Body of pancreas (tissue), 4 donors: ENCODE results near the gene NSG1. TPM values are rescaled to one million over a fixed set of nuclear protein-coding genes. Genes with fewer than 3 reads are reported as not detected.

Source experiments
- ATAC-seq: fragments of 150-250 bp; one replicate; pipeline ENCODE4 v1.9.1; 2016
- DNase-seq, 4 donors: peaks; one replicate each; pipeline ENCODE4 v3.0.0-alpha.2; 2019
- H3K27ac ChIP-seq, 4 donors: fragments of 200-600 bp; sonication (generic); 1 replicate in 3 of 4; 2 replicates in 1 of 4; pipeline versions ENCODE4 v1.5.1 to v1.6.1; 2016 to 2019; ENCODE audit warnings: mild to moderate bottlenecking in 1 of 4, mixed read lengths in 1 of 4, moderate library complexity in 1 of 4
- H3K27me3 ChIP-seq, 2 donors: fragments of 200-600 bp; sonication (generic); one replicate each; pipeline ENCODE4 v1.6.0; 2016; ENCODE audit warnings: mild to moderate bottlenecking in 1 of 2
- H3K36me3 ChIP-seq, 2 donors: fragments of 200-600 bp; sonication (generic); replicated peaks in 1 of 2; 2 replicates each; pipeline ENCODE4 v1.5.1; 2016; ENCODE audit warnings: low read depth in 2 of 2; ENCODE audit not compliant: insufficient read depth in 1 of 2
- H3K4me1 ChIP-seq: fragments of 200-600 bp; sonication (generic); one replicate; pipeline ENCODE4 v1.6.0; 2016
- H3K4me3 ChIP-seq, 2 donors: fragments of 200-600 bp; sonication (generic); 1 replicate in 1 of 2; 2 replicates in 1 of 2; pipeline ENCODE4 v1.5.1; 2016 to 2019
- H3K9me3 ChIP-seq, 3 donors: fragments of 200-600 bp; sonication (generic); 1 replicate in 2 of 3; 2 replicates in 1 of 3; pipeline ENCODE4 v1.5.1; 2016
- CTCF ChIP-seq, 7 experiments: fragments of 450-650 bp in 4 of 7; fragments of 200-600 bp in 3 of 7; sonication (generic) in 3 of 7; IDR thresholded peaks; one replicate each; pipeline ENCODE4 v1.5.1; 2016 to 2019; ENCODE audit warnings: antibody characterized with exemption in 7 of 7
- POLR2A ChIP-seq, 3 donors: fragments of 450-650 bp; IDR thresholded peaks; one replicate each; pipeline ENCODE4 v1.6.1; 2016; ENCODE audit warnings: antibody characterized with exemption in 3 of 3, mild to moderate bottlenecking in 2 of 3
- WGBS, 2 donors: methylation state at CpG; one replicate each; pipeline ENCODE4 v1.1.5; 2017; 5-methylcytosine and 5-hydroxymethylcytosine counted together
- intact Hi-C: fragments of 100-400 bp; cut with DNase I; formaldehyde crosslinking; loops from one replicate; pipeline ENCODE4 v1.15.1; 2023
- total RNA-seq, 2 donors: library from RNA; depleted of rRNA; stranded (reverse); fragments of >200 nt; gene quantifications; one replicate each; pipeline ENCODE4 v1.1.0, GENCODE V29; 2016

The NSG1 gene
- total RNA-seq, 2 donors from 2014 or later = 0.78 to 1.3 TPM

- no peak for DNase-seq
- 71 to 78% methylated on average over 19 to 23 of the region's 23 CpGs for WGBS, 2 donors
These were observed 22.7 kb downstream of the NSG1 start for GRCh38 chr4:4409416-4410115.

GRCh38 chr4:4410271-4410670, 23.4 kb downstream of the NSG1 start:
- Histone ChIP-seq H3K4me3 (no peak overlapping the region), H3K27ac (no peak overlapping the region), H3K27me3 (no peaks in the 10 kb centered on the region), H3K9me3 (no peaks in the 10 kb centered on the region), H3K36me3 (no peaks in the 10 kb centered on the region), H3K4me1 (no peaks in the 10 kb centered on the region)
- WGBS, 2 donors = 69 to 74% methylated on average over 15 of the region's 15 CpGs
- intact Hi-C loops = no loop called here
- no peak for TF ChIP-seq POLR2A (IDR thresholded peaks at IDR 0.05)
- ATAC-seq (no peak), DNase-seq (no peak)

More at GRCh38 chr4:4409416-4410115, 22.7 kb downstream of the NSG1 start:
- no peaks in the 10 kb centered on the region for H3K9me3 ChIP-seq
- no peaks in the 10 kb centered on the region for H3K4me1 ChIP-seq
- ATAC-seq = no peak
- intact Hi-C loops = no loop called here
- TF ChIP-seq CTCF (IDR thresholded peaks at IDR 0.05) (no peak), POLR2A (IDR thresholded peaks at IDR 0.05) (no peak)
- no peaks in the 10 kb centered on the region for H3K36me3 ChIP-seq
- no peak overlapping the region for H3K27ac ChIP-seq
- H3K27me3 ChIP-seq = no peaks in the 10 kb centered on the region
- no peak overlapping the region for H3K4me3 ChIP-seq

- no peak overlapping the region for H3K27ac ChIP-seq
- intact Hi-C loops = no loop called here
- no peaks in the 10 kb centered on the region for H3K9me3 ChIP-seq
- WGBS, 2 donors = 84 to 89% methylated on average over 14 to 15 of the region's 15 CpGs
- ATAC-seq (no peak), DNase-seq (no peak)
- no peaks in the 10 kb centered on the region for H3K27me3 ChIP-seq
- no peaks in the 10 kb centered on the region for H3K4me1 ChIP-seq
- TF ChIP-seq POLR2A (IDR thresholded peaks at IDR 0.05) (no peak), CTCF (IDR thresholded peaks at IDR 0.05) (no peak)
- no peak overlapping the region for H3K4me3 ChIP-seq
- no peaks in the 10 kb centered on the region for H3K36me3 ChIP-seq
These were observed 25.0 kb downstream of the NSG1 start for GRCh38 chr4:4411906-4412305.

GRCh38 chr4:4412641-4413372, 25.9 kb downstream of the NSG1 start:
- Histone ChIP-seq H3K4me1 (no peaks in the 10 kb centered on the region), H3K4me3 (no peak overlapping the region), H3K9me3 (no peaks in the 10 kb centered on the region), H3K27ac (no peak overlapping the region), H3K27me3 (no peaks in the 10 kb centered on the region), H3K36me3 (peaks cover 0 to under 1% of the 10 kb centered on the region in 2 donors)
- DNase-seq (no peak), ATAC-seq (no peak)
- intact Hi-C loops = no loop called here
- TF ChIP-seq POLR2A (IDR thresholded peaks at IDR 0.05) (no peak), CTCF (IDR thresholded peaks at IDR 0.05) (no peak)
- 74 to 80% methylated on average over 19 of the region's 19 CpGs for WGBS, 2 donors

GRCh38 chr4:4413373-4413725, 26.4 kb downstream of the NSG1 start:
- 80 to 91% methylated on average over 8 to 9 of the region's 10 CpGs for WGBS, 2 donors

More at GRCh38 chr4:4413373-4413725, 26.4 kb downstream of the NSG1 start:
- no peak for DNase-seq
- H3K4me3 ChIP-seq = no peak overlapping the region
- H3K27me3 ChIP-seq = no peaks in the 10 kb centered on the region
- intact Hi-C loops = no loop called here
- H3K27ac ChIP-seq = no peak overlapping the region
- H3K4me1 ChIP-seq = no peaks in the 10 kb centered on the region
- no peak for TF ChIP-seq CTCF (IDR thresholded peaks at IDR 0.05)
- TF ChIP-seq POLR2A (IDR thresholded peaks at IDR 0.05) = no peak
- H3K36me3 ChIP-seq = peaks cover 0 to 2% of the 10 kb centered on the region in 2 donors
- H3K9me3 ChIP-seq = no peaks in the 10 kb centered on the region
- no peak for ATAC-seq
